Naive thymus-derived CD8-positive, alpha-beta T cell (primary cell): Measurements from ENCODE around the gene OR10H5. TPM values are rescaled to one million over a fixed set of nuclear protein-coding genes. Genes with fewer than 3 reads are reported as not detected.
"Not testable (repeated sequence)": the region's sequence is repeated elsewhere in the genome, so short reads cannot be mapped to it uniquely, and the experiment has no call there.

ENCODE experiments used
- ATAC-seq, 2 donors: fragments of 150-1000 bp; cut with Tn5 transposase in 1 of 2; sonication (Bioruptor Pico), chemical (Tn5 transposase) in 1 of 2; 1 replicate in 1 of 2; 2 replicates in 1 of 2; pipeline ENCODE4 v1.10.0; 2021; ENCODE audit warnings: mild to moderate bottlenecking in 2 of 2, moderate library complexity in 2 of 2
- POLR2A ChIA-PET: fragments of 350-600 bp; sonication (Branson Sonifier 250); formaldehyde crosslinking; loops from one replicate; lab custom pipeline; 2021; ENCODE audit warnings: antibody characterized with exemption; lab: Charles Lee
- DNase-seq, 10 donors: peaks; one replicate each; pipeline versions ENCODE4 v3.0.0 to v3.0.0-alpha.2; 2020 to 2022
- H3K27ac Mint-ChIP-seq, 10 donors: one replicate each; pipeline ENCODE4 v1.8.0; 2020 to 2022; ENCODE audit warnings: mild to moderate bottlenecking in 10 of 10, mixed read lengths in 10 of 10, moderate library complexity in 4 of 10, inconsistent platforms in 1 of 10
- H3K27me3 Mint-ChIP-seq, 5 donors: one replicate each; pipeline ENCODE4 v1.8.0; 2021 to 2022; ENCODE audit warnings: mixed read lengths in 5 of 5
- H3K36me3 Mint-ChIP-seq, 3 donors: one replicate each; pipeline ENCODE4 v1.8.0; 2020 to 2022; ENCODE audit warnings: mixed read lengths in 3 of 3, mild to moderate bottlenecking in 2 of 3, inconsistent platforms in 1 of 3
- H3K4me1 Mint-ChIP-seq, 4 donors: one replicate each; pipeline ENCODE4 v1.8.0; 2021 to 2022; ENCODE audit warnings: mixed read lengths in 4 of 4
- H3K4me3 Mint-ChIP-seq, 10 donors: one replicate each; pipeline ENCODE4 v1.8.0; 2020 to 2022; ENCODE audit warnings: mild to moderate bottlenecking in 10 of 10, mixed read lengths in 10 of 10, moderate library complexity in 6 of 10, inconsistent platforms in 1 of 10
- H3K9me3 Mint-ChIP-seq, 9 donors: one replicate each; pipeline ENCODE4 v1.8.0; 2020 to 2022; ENCODE audit warnings: mixed read lengths in 9 of 9, mild to moderate bottlenecking in 3 of 9, inconsistent platforms in 1 of 9, moderate library complexity in 1 of 9
- polyA plus RNA-seq, 3 donors: library from polyadenylated mRNA; unstranded; fragments of 300-500 nt; fragmentation: Illumina TruSeq; gene quantifications; one replicate each; pipeline ENCODE4 v1.2.3, GENCODE V29; 2021
- total RNA-seq, 8 experiments: library from RNA in 2 of 8; stranded (reverse) in 2 of 8; gene quantifications; one replicate each; pipeline ENCODE4 v1.2.3 and lab custom pipeline; 2021 to 2026

Gene OR10H5
- total RNA-seq (not detected), polyA plus RNA-seq (not detected), total RNA-seq (lab: John Stamatoyannopoulos, UW) (0 to 0.09 (median 0) reads per million in 6 experiments)

- Mint-ChIP-seq H3K27me3 (peaks cover 8 to 40% (median 26%) of the 10 kb centered on the region in 5 donors), H3K36me3 (no peaks in the 10 kb centered on the region), H3K4me3 (no peak within 1 kb of the TSS), H3K27ac (peak within 1 kb of the TSS in 1 of 10 donors; percentile 90), H3K9me3 (no peaks in the 10 kb centered on the region), H3K4me1 (peaks cover 0 to 4% (median 0%) of the 10 kb centered on the region in 4 donors)
- POLR2A ChIA-PET: interaction anchor here (0.5 kb wide), 1 partner anchor 485 kb away, joined by 3 read pairs; no protein-coding TSS in a partner anchor
- DNase-seq (no peak), ATAC-seq (no peak)
These were observed at the start of gene OR10H5 for GRCh38 chr19:15787611-15788155. TSS of gene OR10H5 (plus strand) at chr19:15787661. CDS start at chr19:15794049, 6,388 bp downstream.

GRCh38 chr19:15737722-15738121, 49.7 kb upstream of the OR10H5 start, which contains the start of gene OR10H3:
TSS of gene OR10H3 (plus strand) at chr19:15737985. CDS start at chr19:15741393, 3,408 bp downstream.
- H3K27ac Mint-ChIP-seq: no peak within 1 kb of the TSS
- no peak for ATAC-seq
- peaks cover 0 to 24% (median 10%) of the 10 kb centered on the region in 9 donors for H3K9me3 Mint-ChIP-seq
- POLR2A ChIA-PET: no interaction called here
- no peak within 1 kb of the TSS for H3K4me3 Mint-ChIP-seq
- DNase-seq: no peak
- H3K36me3 Mint-ChIP-seq: peaks cover 6 to 17% (median 10%) of the 10 kb centered on the region in 3 donors
- peaks cover 6 to 20% (median 11%) of the 10 kb centered on the region in 5 donors for H3K27me3 Mint-ChIP-seq
- H3K4me1 Mint-ChIP-seq: no peaks in the 10 kb centered on the region

- Mint-ChIP-seq H3K9me3 (peaks cover 0 to 28% (median 10%) of the 10 kb centered on the region in 9 donors), H3K27me3 (peaks cover 19 to 35% (median 26%) of the 10 kb centered on the region in 5 donors), H3K27ac (no peak overlapping the region), H3K4me3 (no peak overlapping the region), H3K36me3 (peaks cover 6 to 22% (median 10%) of the 10 kb centered on the region in 3 donors), H3K4me1 (peaks cover 0 to 2% (median 0%) of the 10 kb centered on the region in 4 donors)
- ATAC-seq (no peak), DNase-seq (no peak)
- POLR2A ChIA-PET: interaction anchor here (0.6 kb wide), 1 partner anchor 100 kb away, joined by 4 read pairs; no protein-coding TSS in a partner anchor
These were observed 46.7 kb upstream of the OR10H5 start for GRCh38 chr19:15740785-15741184.

GRCh38 chr19:15748239-15748638, 39.2 kb upstream of the OR10H5 start:
- peaks cover 0 to under 1% (median 0%) of the 10 kb centered on the region in 3 donors for H3K36me3 Mint-ChIP-seq
- peaks cover 0 to 19% (median 1%) of the 10 kb centered on the region in 9 donors for H3K9me3 Mint-ChIP-seq
- POLR2A ChIA-PET: no interaction called here
- no peak for ATAC-seq
- H3K27me3 Mint-ChIP-seq: peaks cover 34 to 63% (median 47%) of the 10 kb centered on the region in 5 donors
- no peak overlapping the region for H3K4me3 Mint-ChIP-seq
- no peak for DNase-seq
- H3K4me1 Mint-ChIP-seq: peaks cover 0 to 2% (median 0%) of the 10 kb centered on the region in 4 donors
- no peak overlapping the region for H3K27ac Mint-ChIP-seq

GRCh38 chr19:15758379-15758778, 29.1 kb upstream of the OR10H5 start:
- no peak for DNase-seq
- POLR2A ChIA-PET: no interaction called here
- peaks cover 0 to 10% (median 7%) of the 10 kb centered on the region in 3 donors for H3K36me3 Mint-ChIP-seq
- no peak for ATAC-seq
- H3K27me3 Mint-ChIP-seq: peaks cover 43 to 85% (median 62%) of the 10 kb centered on the region in 5 donors
- no peak overlapping the region for H3K27ac Mint-ChIP-seq
- peaks cover 0 to 23% (median 6%) of the 10 kb centered on the region in 9 donors for H3K9me3 Mint-ChIP-seq
- H3K4me3 Mint-ChIP-seq: no peak overlapping the region
- peaks cover 0 to 3% (median 0%) of the 10 kb centered on the region in 4 donors for H3K4me1 Mint-ChIP-seq

GRCh38 chr19:15759962-15760565, 27.4 kb upstream of the OR10H5 start:
- peaks cover 0 to 23% (median 6%) of the 10 kb centered on the region in 9 donors for H3K9me3 Mint-ChIP-seq
- ATAC-seq (no peak), DNase-seq (peak in 1 of 10 donors; percentile 2)
- H3K27ac Mint-ChIP-seq: no peak overlapping the region
- H3K36me3 Mint-ChIP-seq: peaks cover 0 to 10% (median 7%) of the 10 kb centered on the region in 3 donors
- H3K4me1 Mint-ChIP-seq: peaks cover 0 to 3% (median 0%) of the 10 kb centered on the region in 4 donors
- peak overlapping the region in 8 of 10 donors; percentile 5 to 64 (median 35) for H3K4me3 Mint-ChIP-seq
- POLR2A ChIA-PET: no interaction called here
- peaks cover 38 to 78% (median 55%) of the 10 kb centered on the region in 5 donors for H3K27me3 Mint-ChIP-seq

- POLR2A ChIA-PET: no interaction called here
- Mint-ChIP-seq H3K4me1 (peaks cover 0 to 1% (median 0%) of the 10 kb centered on the region in 4 donors), H3K9me3 (peaks cover 0 to 3% (median 0%) of the 10 kb centered on the region in 9 donors), H3K4me3 (no peak overlapping the region), H3K27ac (no peak overlapping the region), H3K27me3 (peaks cover 23 to 61% (median 40%) of the 10 kb centered on the region in 5 donors), H3K36me3 (peaks cover 0 to 16% (median 0%) of the 10 kb centered on the region in 3 donors)
- ATAC-seq: no peak
- no peak for DNase-seq
These were observed 17.9 kb upstream of the OR10H5 start for GRCh38 chr19:15769586-15769985.

GRCh38 chr19:15774159-15774558, 13.3 kb upstream of the OR10H5 start:
- Mint-ChIP-seq H3K27me3 (peaks cover 15 to 81% (median 41%) of the 10 kb centered on the region in 5 donors), H3K36me3 (peaks cover 0 to 11% (median 4%) of the 10 kb centered on the region in 3 donors)
- POLR2A ChIA-PET, H3K4me1 Mint-ChIP-seq, ATAC-seq, H3K27ac Mint-ChIP-seq, H3K9me3 Mint-ChIP-seq, H3K4me3 Mint-ChIP-seq, DNase-seq: not testable (repeated sequence)

- no peak overlapping the region for H3K4me3 Mint-ChIP-seq
- H3K36me3 Mint-ChIP-seq: peaks cover 0 to 10% (median 4%) of the 10 kb centered on the region in 3 donors
- POLR2A ChIA-PET: no interaction called here
- H3K4me1 Mint-ChIP-seq: peaks cover 0 to 8% (median 2%) of the 10 kb centered on the region in 4 donors
- peaks cover 11 to 70% (median 36%) of the 10 kb centered on the region in 5 donors for H3K27me3 Mint-ChIP-seq
- H3K27ac Mint-ChIP-seq: no peak overlapping the region
- H3K9me3 Mint-ChIP-seq: peaks cover 0 to 3% (median 0%) of the 10 kb centered on the region in 9 donors
- ATAC-seq (no peak), DNase-seq (no peak)
These were observed 12.2 kb upstream of the OR10H5 start for GRCh38 chr19:15775249-15775648.

GRCh38 chr19:15776264-15776663, 11.2 kb upstream of the OR10H5 start:
- peaks cover 0 to 10% (median 4%) of the 10 kb centered on the region in 3 donors for H3K36me3 Mint-ChIP-seq
- H3K27me3 Mint-ChIP-seq: peaks cover 10 to 60% (median 30%) of the 10 kb centered on the region in 5 donors
- peak overlapping the region in 1 of 10 donors; percentile 90 for H3K27ac Mint-ChIP-seq
- peaks cover 4 to 19% (median 8%) of the 10 kb centered on the region in 4 donors for H3K4me1 Mint-ChIP-seq
- POLR2A ChIA-PET: no interaction called here
- peaks cover 0 to 3% (median 0%) of the 10 kb centered on the region in 9 donors for H3K9me3 Mint-ChIP-seq
- ATAC-seq (no peak), DNase-seq (no peak)
- H3K4me3 Mint-ChIP-seq: no peak overlapping the region

- Mint-ChIP-seq H3K4me3 (no peak overlapping the region), H3K9me3 (peaks cover 0 to 3% (median 0%) of the 10 kb centered on the region in 9 donors), H3K4me1 (peaks cover 4 to 19% (median 8%) of the 10 kb centered on the region in 4 donors), H3K27me3 (peaks cover 10 to 50% (median 24%) of the 10 kb centered on the region in 5 donors), H3K36me3 (peaks cover 0 to 6% (median 4%) of the 10 kb centered on the region in 3 donors), H3K27ac (peak overlapping the region in 2 of 10 donors; percentile 3 to 76)
- ATAC-seq: no peak
- no peak for DNase-seq
- POLR2A ChIA-PET: no interaction called here
These were observed 10.2 kb upstream of the OR10H5 start for GRCh38 chr19:15776991-15777970.
